Peyer's patch (tissue), 4 donors: ENCODE measurements around the gene TULP1. TPM values are rescaled to one million over a fixed set of nuclear protein-coding genes. Genes with fewer than 3 reads are reported as not detected.
"Not testable (repeated sequence)": the region's sequence is repeated elsewhere in the genome, so short reads cannot be mapped to it uniquely, and the experiment has no call there.

Experiments used
- DNase-seq, 3 donors: peaks; one replicate each; pipeline ENCODE4 v3.0.0-alpha.2; 2017 to 2019
- H3K27ac ChIP-seq, 4 donors: fragments of 200-600 bp; sonication (generic); one replicate each; pipeline ENCODE4 v1.5.1; 2016 to 2019
- H3K27me3 ChIP-seq, 2 donors: fragments of 200-600 bp; sonication (generic); one replicate each; pipeline ENCODE4 v1.5.1; 2019
- H3K36me3 ChIP-seq, 3 donors: fragments of 200-600 bp; sonication (generic); one replicate each; pipeline ENCODE4 v1.5.1; 2016 to 2019
- H3K4me1 ChIP-seq, 4 donors: fragments of 200-600 bp; sonication (generic); one replicate each; pipeline ENCODE4 v1.5.1; 2016 to 2019
- H3K4me3 ChIP-seq, 4 donors: fragments of 200-600 bp; sonication (generic); 1 replicate in 3 of 4; 2 replicates in 1 of 4; pipeline ENCODE4 v1.5.1; 2016 to 2019; ENCODE audit warnings: mild to moderate bottlenecking in 1 of 4
- H3K9me3 ChIP-seq, 4 donors: fragments of 200-600 bp; sonication (generic); one replicate each; pipeline ENCODE4 v1.5.1; 2016 to 2019; ENCODE audit warnings: mild to moderate bottlenecking in 1 of 4
- POLR2A ChIP-seq, 2 donors: fragments of 450-650 bp; IDR thresholded peaks; one replicate each; pipeline ENCODE4 v1.5.1; 2017; ENCODE audit warnings: antibody characterized with exemption in 2 of 2, mild to moderate bottlenecking in 2 of 2, moderate library complexity in 2 of 2
- total RNA-seq, 4 donors: library from RNA; depleted of rRNA; stranded (reverse); fragments of >200 nt; gene quantifications; one replicate each; pipeline ENCODE4 v1.1.0, GENCODE V29; 2016
- TF ChIP-seq, protein P1 (sequence below), 6 experiments: fragments of 450-650 bp in 4 of 6; fragments of 200-600 bp in 2 of 6; sonication (generic) in 1 of 6; IDR thresholded peaks; one replicate each; pipeline ENCODE4 v1.5.1; 2017 to 2019; ENCODE audit warnings: antibody characterized with exemption in 6 of 6, mild to moderate bottlenecking in 3 of 6, moderate library complexity in 1 of 6

TULP1 gene
- total RNA-seq, 4 donors from 2014 or later: not detected

DNA sequence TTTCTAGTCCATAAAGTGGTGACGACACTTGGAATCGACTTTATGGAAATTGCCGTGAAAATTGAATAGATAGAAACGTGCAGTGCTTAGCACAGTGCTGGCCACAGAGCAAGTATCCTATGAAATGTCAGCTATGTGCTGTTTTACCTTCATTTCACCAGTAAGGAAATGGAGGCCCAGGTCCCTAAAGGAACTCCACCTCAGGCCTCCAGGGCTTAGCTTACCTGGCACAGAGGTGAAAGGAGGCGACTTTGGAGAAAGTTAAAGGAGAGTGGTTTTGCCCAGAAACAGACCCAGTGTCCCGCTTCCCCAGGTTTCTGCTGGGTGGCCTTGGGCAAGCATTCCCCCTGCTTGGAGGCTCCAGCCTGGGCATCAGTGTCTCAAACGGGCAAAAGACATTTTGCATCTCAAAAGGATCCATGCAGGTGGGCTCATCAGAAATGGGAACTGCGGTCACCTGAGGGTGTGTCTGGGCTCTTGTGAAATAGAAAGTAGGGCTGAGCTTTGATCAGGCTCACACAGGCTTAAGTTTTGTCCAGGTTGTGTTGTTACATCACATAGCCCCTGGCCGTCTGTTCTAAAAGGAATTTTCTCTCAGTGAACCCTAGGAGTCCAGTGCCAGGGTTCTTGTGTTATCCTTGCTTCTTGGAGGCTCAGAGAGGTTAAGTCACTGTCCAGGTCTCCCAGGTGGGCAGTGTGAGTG lies 6.8 kb upstream of the TULP1 start:
- no peaks in the 10 kb centered on the region for H3K4me1 ChIP-seq
- H3K36me3 ChIP-seq: no peaks in the 10 kb centered on the region
- H3K27me3 ChIP-seq: no peaks in the 10 kb centered on the region
- no peak overlapping the region for H3K27ac ChIP-seq
- H3K9me3 ChIP-seq: no peaks in the 10 kb centered on the region
- TF ChIP-seq, protein P1, sequence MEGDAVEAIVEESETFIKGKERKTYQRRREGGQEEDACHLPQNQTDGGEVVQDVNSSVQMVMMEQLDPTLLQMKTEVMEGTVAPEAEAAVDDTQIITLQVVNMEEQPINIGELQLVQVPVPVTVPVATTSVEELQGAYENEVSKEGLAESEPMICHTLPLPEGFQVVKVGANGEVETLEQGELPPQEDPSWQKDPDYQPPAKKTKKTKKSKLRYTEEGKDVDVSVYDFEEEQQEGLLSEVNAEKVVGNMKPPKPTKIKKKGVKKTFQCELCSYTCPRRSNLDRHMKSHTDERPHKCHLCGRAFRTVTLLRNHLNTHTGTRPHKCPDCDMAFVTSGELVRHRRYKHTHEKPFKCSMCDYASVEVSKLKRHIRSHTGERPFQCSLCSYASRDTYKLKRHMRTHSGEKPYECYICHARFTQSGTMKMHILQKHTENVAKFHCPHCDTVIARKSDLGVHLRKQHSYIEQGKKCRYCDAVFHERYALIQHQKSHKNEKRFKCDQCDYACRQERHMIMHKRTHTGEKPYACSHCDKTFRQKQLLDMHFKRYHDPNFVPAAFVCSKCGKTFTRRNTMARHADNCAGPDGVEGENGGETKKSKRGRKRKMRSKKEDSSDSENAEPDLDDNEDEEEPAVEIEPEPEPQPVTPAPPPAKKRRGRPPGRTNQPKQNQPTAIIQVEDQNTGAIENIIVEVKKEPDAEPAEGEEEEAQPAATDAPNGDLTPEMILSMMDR (IDR thresholded peaks at IDR 0.05): no peak
- no peak for TF ChIP-seq POLR2A (IDR thresholded peaks at IDR 0.05)
- no peak for DNase-seq
- no peak overlapping the region for H3K4me3 ChIP-seq

- no peak overlapping the region for H3K4me3 ChIP-seq
- H3K36me3 ChIP-seq: no peaks in the 10 kb centered on the region
- no peaks in the 10 kb centered on the region for H3K9me3 ChIP-seq
- DNase-seq: no peak
- no peaks in the 10 kb centered on the region for H3K4me1 ChIP-seq
- no peaks in the 10 kb centered on the region for H3K27me3 ChIP-seq
- TF ChIP-seq, protein P1 (IDR thresholded peaks at IDR 0.05): no peak
- TF ChIP-seq POLR2A (IDR thresholded peaks at IDR 0.05): no peak
- no peak overlapping the region for H3K27ac ChIP-seq
Measured at GRCh38 chr6:35518566-35519312, 6.0 kb upstream of the TULP1 start.

DNA sequence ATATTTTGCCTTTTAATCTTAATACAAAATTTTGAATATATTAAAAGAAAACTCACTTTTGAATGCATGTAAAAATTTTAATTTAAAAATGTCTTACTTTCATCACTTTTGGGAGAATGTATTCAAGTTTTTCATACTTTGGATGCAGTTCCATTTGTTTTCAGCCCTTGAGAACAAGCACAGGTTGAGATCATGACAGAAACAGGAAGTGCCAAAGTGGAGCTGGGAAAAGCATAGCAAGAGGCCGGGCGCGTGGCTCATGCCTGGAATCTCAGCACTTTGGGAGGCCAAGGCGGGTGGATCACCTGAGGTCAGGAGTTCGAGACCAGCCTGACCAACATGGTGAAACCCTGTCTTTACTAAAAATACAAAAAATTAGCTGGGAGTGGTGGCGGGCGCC lies 5.3 kb upstream of the TULP1 start:
- H3K4me3 ChIP-seq, H3K27ac ChIP-seq, H3K27me3 ChIP-seq, H3K9me3 ChIP-seq, H3K36me3 ChIP-seq, DNase-seq, H3K4me1 ChIP-seq: not testable (repeated sequence)

- Histone ChIP-seq H3K9me3 (no peaks in the 10 kb centered on the region), H3K4me1 (no peaks in the 10 kb centered on the region), H3K27ac (no peak overlapping the region), H3K36me3 (no peaks in the 10 kb centered on the region), H3K27me3 (peaks cover 0 to 6% of the 10 kb centered on the region in 2 donors), H3K4me3 (no peak overlapping the region)
- no peak for DNase-seq
- TF ChIP-seq, protein P1 (IDR thresholded peaks at IDR 0.05): no peak
- TF ChIP-seq POLR2A (IDR thresholded peaks at IDR 0.05): no peak
Measured at GRCh38 chr6:35516712-35517111, 4.0 kb upstream of the TULP1 start.

- H3K27me3 ChIP-seq, H3K27ac ChIP-seq, H3K9me3 ChIP-seq, H3K4me3 ChIP-seq, H3K36me3 ChIP-seq, H3K4me1 ChIP-seq, DNase-seq: not testable (repeated sequence)
Measured at GRCh38 chr6:35515939-35516338, 3.2 kb upstream of the TULP1 start.

DNA sequence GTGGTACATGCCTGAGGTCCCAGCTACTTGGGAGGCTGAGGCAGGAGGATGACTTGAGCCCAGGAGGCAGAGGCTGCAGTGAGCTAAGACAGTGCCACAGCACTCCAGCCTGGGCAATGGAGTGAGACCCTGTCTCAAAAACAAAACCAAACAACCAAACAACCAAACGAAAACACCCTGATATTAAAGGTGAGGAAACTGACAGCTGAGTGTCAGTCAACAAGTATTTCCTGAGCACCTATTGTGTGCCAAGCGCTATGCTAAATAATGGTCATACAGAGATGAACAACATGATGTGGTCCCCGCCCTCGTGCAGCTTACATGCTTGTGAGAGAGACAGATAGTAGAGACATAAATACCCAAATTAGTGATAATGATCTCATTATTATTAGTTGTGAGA lies 1.9 kb upstream of the TULP1 start:
- Histone ChIP-seq H3K36me3 (no peaks in the 10 kb centered on the region), H3K27me3 (peaks cover 0 to 6% of the 10 kb centered on the region in 2 donors), H3K27ac (no peak overlapping the region), H3K4me1 (no peaks in the 10 kb centered on the region), H3K4me3 (no peak overlapping the region), H3K9me3 (no peaks in the 10 kb centered on the region)
- no peak for DNase-seq
- TF ChIP-seq POLR2A (IDR thresholded peaks at IDR 0.05): no peak
- TF ChIP-seq, protein P1 (IDR thresholded peaks at IDR 0.05): no peak
